Keratinocyte (primary cell): ENCODE data around the gene TRPM2.

Experiments used
- EZH2 ChIP-seq: IDR thresholded peaks from one replicate; pipeline ENCODE4 v1.6.1; 2012; ENCODE audit warnings: inconsistent platforms, mild to moderate bottlenecking, low read length, moderate library complexity
- TF ChIP-seq, protein P1 (sequence below), 3 experiments: IDR thresholded peaks in 1 of 3; conservative IDR thresholded peaks in 1 of 3; optimal IDR thresholded peaks in 1 of 3; 2 replicates in 2 of 3; 3 replicates in 1 of 3; pipeline versions ENCODE3 to v1.5.1; 2011; ENCODE audit warnings: low read length in 3 of 3, mild to moderate bottlenecking in 3 of 3, moderate library complexity in 2 of 3, control low read depth in 1 of 3, inconsistent platforms in 1 of 3; ENCODE audit not compliant: insufficient read depth in 2 of 3; ENCODE audit errors: extremely low read depth in 1 of 3

DNA sequence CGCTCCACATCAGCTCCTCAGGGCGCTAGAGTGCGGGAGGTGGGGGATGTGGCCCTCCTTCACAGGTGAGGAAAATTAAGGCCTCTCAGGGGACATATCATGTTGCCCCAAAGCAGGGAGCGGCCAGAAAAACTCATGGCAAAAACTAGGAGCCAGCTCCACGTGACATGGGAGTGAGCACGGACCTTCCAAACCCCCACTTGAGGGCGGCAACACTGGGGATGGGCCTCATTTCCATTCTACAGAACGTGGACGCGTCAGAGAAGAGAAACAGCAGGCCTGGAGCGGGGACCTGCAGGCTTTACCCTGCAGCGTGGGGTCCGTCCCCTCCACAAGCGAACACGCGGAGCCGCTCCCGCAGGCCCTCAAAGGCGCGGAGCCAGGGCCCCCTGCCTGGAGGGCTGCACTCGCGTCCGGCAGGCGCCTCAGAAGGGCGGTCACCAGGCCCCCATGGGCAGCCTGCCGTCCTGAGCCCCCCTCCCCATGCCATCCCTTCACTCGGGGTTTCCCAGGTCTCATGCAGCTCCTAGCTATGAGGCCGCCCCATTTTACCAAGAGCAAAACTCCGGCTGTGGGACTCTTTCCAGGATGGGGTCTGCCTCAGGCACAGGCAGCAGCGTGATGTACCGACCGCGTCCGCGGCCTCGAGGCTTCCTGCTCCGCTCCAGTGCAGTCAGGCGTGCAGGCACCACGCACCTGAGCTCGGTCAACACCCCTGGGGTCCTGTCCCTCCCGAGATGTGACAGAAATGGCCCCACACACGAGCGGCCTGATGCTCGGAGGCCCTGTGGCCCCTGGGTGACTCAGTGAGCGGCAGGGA lies 19.7 kb upstream of the TRPM2 start:
- TF ChIP-seq, protein P1, sequence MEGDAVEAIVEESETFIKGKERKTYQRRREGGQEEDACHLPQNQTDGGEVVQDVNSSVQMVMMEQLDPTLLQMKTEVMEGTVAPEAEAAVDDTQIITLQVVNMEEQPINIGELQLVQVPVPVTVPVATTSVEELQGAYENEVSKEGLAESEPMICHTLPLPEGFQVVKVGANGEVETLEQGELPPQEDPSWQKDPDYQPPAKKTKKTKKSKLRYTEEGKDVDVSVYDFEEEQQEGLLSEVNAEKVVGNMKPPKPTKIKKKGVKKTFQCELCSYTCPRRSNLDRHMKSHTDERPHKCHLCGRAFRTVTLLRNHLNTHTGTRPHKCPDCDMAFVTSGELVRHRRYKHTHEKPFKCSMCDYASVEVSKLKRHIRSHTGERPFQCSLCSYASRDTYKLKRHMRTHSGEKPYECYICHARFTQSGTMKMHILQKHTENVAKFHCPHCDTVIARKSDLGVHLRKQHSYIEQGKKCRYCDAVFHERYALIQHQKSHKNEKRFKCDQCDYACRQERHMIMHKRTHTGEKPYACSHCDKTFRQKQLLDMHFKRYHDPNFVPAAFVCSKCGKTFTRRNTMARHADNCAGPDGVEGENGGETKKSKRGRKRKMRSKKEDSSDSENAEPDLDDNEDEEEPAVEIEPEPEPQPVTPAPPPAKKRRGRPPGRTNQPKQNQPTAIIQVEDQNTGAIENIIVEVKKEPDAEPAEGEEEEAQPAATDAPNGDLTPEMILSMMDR (optimal IDR thresholded peaks at IDR 0.05 in 1 of 3, IDR thresholded peaks at IDR 0.05 in 1 of 3, conservative IDR thresholded peaks at IDR 0.05 in 1 of 3; ENCODE audit: extremely low read depth in 1 of 3, insufficient read depth in 2 of 3, low read length in 3 of 3), result no peak
- no peak for TF ChIP-seq EZH2
